Measurements from ENCODE around the gene ADCY3. TPM values are rescaled to one million over a fixed set of nuclear protein-coding genes. Genes with fewer than 3 reads are reported as not detected.

The ADCY3 gene
- total and polyA plus RNA-seq, 9 of the 15 experiments (the other 6 are each of a cell fraction or from before 2014, with no cell fraction given) = 1.5 to 54.8 (median 26.3) TPM

DNA sequence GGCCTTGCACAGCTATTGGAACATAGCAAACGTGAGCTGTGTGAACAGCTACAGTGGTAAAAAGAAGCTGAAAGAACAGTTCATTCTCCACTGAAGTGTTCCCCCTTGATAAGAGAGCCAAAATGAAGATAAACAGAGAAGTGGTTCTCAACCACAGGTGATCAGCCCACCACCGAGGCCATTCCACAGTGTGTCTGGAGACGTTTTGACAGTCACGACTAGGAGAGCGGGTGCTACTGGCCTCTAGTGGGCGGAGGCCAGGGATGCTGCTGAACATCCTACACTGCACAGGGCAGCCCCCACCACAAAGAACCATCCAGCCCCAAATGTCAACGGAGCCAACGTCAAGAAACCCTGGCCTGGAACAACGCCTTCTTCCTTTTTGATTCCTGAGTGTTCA is 38.4 kb downstream of the ADCY3 start (continued):
- TF ChIP-seq, protein P1, sequence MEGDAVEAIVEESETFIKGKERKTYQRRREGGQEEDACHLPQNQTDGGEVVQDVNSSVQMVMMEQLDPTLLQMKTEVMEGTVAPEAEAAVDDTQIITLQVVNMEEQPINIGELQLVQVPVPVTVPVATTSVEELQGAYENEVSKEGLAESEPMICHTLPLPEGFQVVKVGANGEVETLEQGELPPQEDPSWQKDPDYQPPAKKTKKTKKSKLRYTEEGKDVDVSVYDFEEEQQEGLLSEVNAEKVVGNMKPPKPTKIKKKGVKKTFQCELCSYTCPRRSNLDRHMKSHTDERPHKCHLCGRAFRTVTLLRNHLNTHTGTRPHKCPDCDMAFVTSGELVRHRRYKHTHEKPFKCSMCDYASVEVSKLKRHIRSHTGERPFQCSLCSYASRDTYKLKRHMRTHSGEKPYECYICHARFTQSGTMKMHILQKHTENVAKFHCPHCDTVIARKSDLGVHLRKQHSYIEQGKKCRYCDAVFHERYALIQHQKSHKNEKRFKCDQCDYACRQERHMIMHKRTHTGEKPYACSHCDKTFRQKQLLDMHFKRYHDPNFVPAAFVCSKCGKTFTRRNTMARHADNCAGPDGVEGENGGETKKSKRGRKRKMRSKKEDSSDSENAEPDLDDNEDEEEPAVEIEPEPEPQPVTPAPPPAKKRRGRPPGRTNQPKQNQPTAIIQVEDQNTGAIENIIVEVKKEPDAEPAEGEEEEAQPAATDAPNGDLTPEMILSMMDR (IDR thresholded peaks at IDR 0.05 in 2 of 3, conservative IDR thresholded peaks at IDR 0.05 in 1 of 3; ENCODE audit: insufficient read depth in 2 of 3, low read depth in 1 of 3, low read length in 3 of 3) = peak; percentile 56 to 79 (median 61)
- TF ChIP-seq, protein P2, sequence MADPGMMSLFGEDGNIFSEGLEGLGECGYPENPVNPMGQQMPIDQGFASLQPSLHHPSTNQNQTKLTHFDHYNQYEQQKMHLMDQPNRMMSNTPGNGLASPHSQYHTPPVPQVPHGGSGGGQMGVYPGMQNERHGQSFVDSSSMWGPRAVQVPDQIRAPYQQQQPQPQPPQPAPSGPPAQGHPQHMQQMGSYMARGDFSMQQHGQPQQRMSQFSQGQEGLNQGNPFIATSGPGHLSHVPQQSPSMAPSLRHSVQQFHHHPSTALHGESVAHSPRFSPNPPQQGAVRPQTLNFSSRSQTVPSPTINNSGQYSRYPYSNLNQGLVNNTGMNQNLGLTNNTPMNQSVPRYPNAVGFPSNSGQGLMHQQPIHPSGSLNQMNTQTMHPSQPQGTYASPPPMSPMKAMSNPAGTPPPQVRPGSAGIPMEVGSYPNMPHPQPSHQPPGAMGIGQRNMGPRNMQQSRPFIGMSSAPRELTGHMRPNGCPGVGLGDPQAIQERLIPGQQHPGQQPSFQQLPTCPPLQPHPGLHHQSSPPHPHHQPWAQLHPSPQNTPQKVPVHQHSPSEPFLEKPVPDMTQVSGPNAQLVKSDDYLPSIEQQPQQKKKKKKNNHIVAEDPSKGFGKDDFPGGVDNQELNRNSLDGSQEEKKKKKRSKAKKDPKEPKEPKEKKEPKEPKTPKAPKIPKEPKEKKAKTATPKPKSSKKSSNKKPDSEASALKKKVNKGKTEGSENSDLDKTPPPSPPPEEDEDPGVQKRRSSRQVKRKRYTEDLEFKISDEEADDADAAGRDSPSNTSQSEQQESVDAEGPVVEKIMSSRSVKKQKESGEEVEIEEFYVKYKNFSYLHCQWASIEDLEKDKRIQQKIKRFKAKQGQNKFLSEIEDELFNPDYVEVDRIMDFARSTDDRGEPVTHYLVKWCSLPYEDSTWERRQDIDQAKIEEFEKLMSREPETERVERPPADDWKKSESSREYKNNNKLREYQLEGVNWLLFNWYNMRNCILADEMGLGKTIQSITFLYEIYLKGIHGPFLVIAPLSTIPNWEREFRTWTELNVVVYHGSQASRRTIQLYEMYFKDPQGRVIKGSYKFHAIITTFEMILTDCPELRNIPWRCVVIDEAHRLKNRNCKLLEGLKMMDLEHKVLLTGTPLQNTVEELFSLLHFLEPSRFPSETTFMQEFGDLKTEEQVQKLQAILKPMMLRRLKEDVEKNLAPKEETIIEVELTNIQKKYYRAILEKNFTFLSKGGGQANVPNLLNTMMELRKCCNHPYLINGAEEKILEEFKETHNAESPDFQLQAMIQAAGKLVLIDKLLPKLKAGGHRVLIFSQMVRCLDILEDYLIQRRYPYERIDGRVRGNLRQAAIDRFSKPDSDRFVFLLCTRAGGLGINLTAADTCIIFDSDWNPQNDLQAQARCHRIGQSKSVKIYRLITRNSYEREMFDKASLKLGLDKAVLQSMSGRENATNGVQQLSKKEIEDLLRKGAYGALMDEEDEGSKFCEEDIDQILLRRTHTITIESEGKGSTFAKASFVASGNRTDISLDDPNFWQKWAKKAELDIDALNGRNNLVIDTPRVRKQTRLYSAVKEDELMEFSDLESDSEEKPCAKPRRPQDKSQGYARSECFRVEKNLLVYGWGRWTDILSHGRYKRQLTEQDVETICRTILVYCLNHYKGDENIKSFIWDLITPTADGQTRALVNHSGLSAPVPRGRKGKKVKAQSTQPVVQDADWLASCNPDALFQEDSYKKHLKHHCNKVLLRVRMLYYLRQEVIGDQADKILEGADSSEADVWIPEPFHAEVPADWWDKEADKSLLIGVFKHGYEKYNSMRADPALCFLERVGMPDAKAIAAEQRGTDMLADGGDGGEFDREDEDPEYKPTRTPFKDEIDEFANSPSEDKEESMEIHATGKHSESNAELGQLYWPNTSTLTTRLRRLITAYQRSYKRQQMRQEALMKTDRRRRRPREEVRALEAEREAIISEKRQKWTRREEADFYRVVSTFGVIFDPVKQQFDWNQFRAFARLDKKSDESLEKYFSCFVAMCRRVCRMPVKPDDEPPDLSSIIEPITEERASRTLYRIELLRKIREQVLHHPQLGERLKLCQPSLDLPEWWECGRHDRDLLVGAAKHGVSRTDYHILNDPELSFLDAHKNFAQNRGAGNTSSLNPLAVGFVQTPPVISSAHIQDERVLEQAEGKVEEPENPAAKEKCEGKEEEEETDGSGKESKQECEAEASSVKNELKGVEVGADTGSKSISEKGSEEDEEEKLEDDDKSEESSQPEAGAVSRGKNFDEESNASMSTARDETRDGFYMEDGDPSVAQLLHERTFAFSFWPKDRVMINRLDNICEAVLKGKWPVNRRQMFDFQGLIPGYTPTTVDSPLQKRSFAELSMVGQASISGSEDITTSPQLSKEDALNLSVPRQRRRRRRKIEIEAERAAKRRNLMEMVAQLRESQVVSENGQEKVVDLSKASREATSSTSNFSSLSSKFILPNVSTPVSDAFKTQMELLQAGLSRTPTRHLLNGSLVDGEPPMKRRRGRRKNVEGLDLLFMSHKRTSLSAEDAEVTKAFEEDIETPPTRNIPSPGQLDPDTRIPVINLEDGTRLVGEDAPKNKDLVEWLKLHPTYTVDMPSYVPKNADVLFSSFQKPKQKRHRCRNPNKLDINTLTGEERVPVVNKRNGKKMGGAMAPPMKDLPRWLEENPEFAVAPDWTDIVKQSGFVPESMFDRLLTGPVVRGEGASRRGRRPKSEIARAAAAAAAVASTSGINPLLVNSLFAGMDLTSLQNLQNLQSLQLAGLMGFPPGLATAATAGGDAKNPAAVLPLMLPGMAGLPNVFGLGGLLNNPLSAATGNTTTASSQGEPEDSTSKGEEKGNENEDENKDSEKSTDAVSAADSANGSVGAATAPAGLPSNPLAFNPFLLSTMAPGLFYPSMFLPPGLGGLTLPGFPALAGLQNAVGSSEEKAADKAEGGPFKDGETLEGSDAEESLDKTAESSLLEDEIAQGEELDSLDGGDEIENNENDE (IDR thresholded peaks at IDR 0.05; ENCODE audit: low read depth, low read length) = no peak
- no peak for TF ChIP-seq SIX5 (IDR thresholded peaks at IDR 0.05; ENCODE audit: borderline replicate concordance in 1 of 2, insufficient read depth in 1 of 2, low read depth in 1 of 2, low read length in 2 of 2)
- no peak for TF ChIP-seq EP300 (IDR thresholded peaks at IDR 0.05; ENCODE audit: low read length)
- no peak for TF ChIP-seq RBM22 (IDR thresholded peaks at IDR 0.05; ENCODE audit: low read depth, low read length, poor library complexity, severe bottlenecking)
- TF ChIP-seq, protein P3, sequence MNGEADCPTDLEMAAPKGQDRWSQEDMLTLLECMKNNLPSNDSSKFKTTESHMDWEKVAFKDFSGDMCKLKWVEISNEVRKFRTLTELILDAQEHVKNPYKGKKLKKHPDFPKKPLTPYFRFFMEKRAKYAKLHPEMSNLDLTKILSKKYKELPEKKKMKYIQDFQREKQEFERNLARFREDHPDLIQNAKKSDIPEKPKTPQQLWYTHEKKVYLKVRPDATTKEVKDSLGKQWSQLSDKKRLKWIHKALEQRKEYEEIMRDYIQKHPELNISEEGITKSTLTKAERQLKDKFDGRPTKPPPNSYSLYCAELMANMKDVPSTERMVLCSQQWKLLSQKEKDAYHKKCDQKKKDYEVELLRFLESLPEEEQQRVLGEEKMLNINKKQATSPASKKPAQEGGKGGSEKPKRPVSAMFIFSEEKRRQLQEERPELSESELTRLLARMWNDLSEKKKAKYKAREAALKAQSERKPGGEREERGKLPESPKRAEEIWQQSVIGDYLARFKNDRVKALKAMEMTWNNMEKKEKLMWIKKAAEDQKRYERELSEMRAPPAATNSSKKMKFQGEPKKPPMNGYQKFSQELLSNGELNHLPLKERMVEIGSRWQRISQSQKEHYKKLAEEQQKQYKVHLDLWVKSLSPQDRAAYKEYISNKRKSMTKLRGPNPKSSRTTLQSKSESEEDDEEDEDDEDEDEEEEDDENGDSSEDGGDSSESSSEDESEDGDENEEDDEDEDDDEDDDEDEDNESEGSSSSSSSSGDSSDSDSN (IDR thresholded peaks at IDR 0.05; ENCODE audit: borderline replicate concordance in 1 of 2, low read depth in 2 of 2, low read length in 2 of 2) = no peak
- no peak for TF ChIP-seq RNF2 (IDR thresholded peaks at IDR 0.05)
- 0 out of 3 replicates have a peak, but pooled peaks of 1 of the 2 experiments have one; percentile 50 for TF ChIP-seq CBX3 (IDR thresholded peaks at IDR 0.05; ENCODE audit: borderline replicate concordance in 1 of 2, low read length in 2 of 2)
- no peak for TF ChIP-seq MXI1 (IDR thresholded peaks at IDR 0.05; ENCODE audit: low read depth, low read length)
- TF ChIP-seq TGIF2 (CRISPR knock-in tag; IDR thresholded peaks at IDR 0.05) = no peak
- TF ChIP-seq SP2 (IDR thresholded peaks at IDR 0.05; ENCODE audit: extremely low read depth, low read depth, low read length, poor library complexity, severe bottlenecking) = peak; percentile 43
- TF ChIP-seq SMARCC2 (IDR thresholded peaks at IDR 0.05; ENCODE audit: low read depth) = no peak
